ENCODE measurements around the gene CAMK4.
"Not testable (repeated sequence)": the region's sequence is repeated elsewhere in the genome, so short reads cannot be mapped to it uniquely, and the experiment has no call there.

Gene CAMK4

GRCh38 chr5:111385970-111386831 is 162.0 kb downstream of the CAMK4 start:
- peak; percentile 77 to 83 for DNase-seq

GRCh38 chr5:111386832-111387162 is 162.6 kb downstream of the CAMK4 start:
- no peak for DNase-seq

DNA sequence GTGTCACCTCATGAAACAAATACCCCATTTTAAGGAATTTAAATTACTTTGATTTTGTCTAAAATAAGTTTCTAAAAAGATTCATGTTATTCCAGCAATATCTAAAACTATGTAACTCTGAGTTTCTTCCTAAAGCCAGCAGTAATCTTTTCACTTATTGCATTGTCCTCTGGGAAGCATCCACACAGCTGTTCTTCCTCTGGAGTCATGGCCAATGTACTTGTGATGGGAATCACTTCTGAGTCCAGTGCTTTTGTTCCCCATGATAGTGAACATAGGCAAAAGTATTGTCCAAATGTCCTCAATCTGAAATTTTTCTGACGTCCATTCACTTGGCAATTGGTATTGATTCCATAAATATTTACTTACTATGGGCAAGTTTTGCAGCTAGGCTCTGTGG is 163.2 kb downstream of the CAMK4 start:
- no peak for DNase-seq

DNA sequence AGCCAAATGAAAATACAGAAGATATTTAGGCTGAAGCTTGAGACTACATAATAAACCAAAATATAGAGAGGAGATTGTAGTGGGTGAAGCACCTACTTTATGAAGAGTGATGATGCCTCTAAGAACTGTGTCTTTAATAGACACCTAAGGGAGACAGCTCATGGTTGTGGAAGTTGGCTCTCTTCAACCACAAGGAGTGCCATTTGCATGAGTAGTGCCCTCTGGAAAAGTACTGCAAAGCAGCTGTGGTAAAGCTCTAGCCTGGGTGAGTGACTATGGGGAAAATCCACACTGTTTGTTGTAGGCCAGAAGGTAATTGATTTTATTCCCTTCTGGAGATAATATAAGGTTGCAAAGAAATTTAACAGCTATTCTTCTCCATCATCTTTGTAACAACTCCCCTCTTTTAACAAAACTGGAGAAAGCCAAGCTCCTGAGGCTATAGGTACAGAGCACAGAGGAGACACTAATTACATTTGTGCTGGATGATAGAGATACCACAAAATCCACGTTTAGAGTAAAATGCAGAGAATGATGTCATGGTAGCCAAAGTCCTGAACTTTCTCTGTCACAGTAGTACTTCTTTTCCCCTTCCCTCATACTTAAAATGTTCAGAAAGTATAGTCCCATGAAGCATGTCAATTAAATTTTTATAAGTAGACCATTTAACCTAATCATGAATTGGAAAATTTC is 165.4 kb downstream of the CAMK4 start:
- DNase-seq: no peak

- DNase-seq: no peak
Measured at GRCh38 chr5:111392181-111392580, 168.0 kb downstream of the CAMK4 start.

GRCh38 chr5:111394586-111394985 is 170.4 kb downstream of the CAMK4 start:
- no peak for DNase-seq

DNA sequence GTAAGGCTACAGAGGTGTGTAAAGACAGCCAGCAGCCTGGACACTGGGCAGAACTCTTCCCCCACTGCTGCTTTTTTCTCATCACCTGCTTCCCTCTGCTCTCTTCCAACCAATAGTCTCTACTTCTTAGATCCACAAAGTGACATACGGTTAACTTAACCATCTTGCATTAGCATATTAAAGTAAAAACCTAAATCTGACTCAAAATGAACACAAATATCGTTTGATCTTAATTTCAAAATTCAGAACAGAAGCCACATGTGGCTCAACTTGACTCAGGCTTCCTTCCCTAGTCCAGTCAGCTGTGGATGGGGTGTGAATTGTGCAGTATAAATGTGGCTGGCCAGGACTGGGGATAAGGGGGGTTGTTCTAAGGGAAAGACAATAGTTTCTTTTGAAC is 173.8 kb downstream of the CAMK4 start:
- no peak for DNase-seq

- DNase-seq: no peak
Measured at GRCh38 chr5:111399113-111399512, 174.9 kb downstream of the CAMK4 start.

GRCh38 chr5:111401906-111402305 is 177.7 kb downstream of the CAMK4 start:
- DNase-seq: no peak

DNA sequence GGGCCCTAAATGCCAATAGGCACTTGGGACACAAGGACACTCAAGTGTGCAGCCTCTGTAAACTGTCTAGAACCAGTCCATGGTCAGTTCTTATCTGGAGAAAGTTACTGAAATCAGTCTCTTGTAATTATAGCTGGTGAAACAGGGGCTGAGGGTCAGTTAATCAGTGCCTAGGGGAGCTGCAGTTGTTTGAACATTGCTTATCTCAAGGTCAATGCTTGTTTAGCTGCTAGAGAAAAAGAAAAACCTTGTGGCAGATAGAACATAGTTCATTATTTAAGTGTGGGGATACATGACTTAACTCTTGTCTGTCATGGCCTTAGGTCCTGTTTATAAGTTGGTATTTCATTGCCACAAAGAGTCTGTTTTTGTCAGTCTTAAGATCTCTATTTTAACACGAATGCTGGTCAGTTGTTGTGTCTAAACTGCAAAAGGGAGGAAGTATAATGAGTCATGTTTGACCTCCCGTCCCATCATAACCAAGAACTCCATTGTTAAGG is 180.1 kb downstream of the CAMK4 start:
- no peak for DNase-seq

DNA sequence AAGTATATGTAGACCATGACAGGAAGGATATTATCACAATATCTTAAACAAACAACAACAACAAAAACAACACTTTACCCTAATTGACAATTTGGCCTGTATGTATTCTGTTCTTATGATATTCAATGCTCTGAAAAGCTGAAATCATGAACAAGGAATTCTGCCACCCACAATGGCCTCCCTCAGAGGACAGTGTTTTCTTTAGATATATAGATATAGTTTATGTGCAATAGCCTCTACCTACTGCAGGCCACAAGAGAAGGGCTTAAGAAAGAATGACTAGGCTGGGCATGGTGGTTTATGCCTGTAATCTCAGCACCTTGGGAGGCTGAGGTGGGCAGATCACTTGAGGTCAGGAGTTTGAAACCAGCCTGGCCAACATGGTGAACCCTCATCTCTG is 183.4 kb downstream of the CAMK4 start:
- no peak for DNase-seq

DNA sequence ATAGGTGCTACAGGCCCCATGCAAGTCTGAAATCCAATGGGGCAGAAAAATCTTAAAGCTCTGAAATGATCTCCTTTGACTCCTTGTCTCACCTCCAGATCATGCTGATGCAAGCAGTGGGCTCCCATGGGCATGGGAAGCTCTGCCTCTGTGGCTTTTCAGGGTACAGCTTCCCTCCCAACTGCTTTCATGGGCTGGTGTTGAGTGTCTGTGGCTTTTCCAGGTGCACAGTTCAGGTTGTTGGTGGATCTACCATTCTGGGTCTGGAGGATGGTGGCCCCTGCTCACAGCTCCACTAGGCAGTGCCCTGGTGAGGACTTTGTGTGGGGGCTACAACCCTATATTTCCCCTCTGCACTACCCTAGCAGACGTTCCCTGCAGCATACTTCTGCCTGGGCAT is 184.6 kb downstream of the CAMK4 start:
- no peak for DNase-seq

DNA sequence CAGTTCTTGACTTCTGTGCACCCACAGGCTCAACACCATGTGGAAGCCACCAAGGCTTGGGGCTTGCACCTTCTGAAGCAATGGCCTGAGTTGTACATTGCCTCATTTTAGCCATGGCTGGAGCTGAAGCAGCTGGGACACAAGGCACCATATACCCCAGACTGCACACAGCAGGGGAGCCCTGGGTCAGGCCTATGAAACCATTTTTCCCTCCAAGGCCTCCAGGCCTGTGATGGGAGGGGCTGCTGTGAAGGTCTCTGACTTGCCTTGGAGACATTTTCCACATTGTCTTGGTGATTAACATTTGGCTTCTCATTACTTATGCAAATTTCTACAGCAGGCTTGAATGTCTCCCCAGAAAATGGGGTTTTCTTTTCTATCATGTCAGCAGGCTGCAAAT is 185.1 kb downstream of the CAMK4 start:
- not testable (repeated sequence) for DNase-seq

- not testable (repeated sequence) for DNase-seq
Measured at GRCh38 chr5:111410067-111410466, 185.9 kb downstream of the CAMK4 start.

GRCh38 chr5:111411301-111411700 is 187.1 kb downstream of the CAMK4 start:
- no peak for DNase-seq

GRCh38 chr5:111412593-111412992 is 188.4 kb downstream of the CAMK4 start:
- no peak for DNase-seq

DNA sequence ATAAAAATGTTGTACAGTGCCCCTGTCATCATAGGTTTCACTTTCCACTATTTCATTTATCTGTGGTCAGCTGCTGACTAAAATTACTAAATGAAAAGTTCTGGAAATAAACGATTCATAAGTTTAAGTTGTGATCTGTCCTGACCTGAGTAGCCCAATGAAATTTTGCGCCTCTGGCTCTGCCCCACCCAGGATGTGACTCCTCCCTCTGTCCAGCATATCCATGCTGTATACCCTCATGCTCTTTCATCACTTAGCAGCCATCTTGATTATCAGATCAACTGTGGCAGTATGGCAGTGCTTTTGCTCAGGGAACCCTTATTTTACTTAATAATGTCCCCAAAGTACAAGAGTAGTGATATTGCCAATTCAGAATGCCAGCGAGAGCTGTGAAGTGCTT is 190.9 kb downstream of the CAMK4 start:
- no peak for DNase-seq

DNA sequence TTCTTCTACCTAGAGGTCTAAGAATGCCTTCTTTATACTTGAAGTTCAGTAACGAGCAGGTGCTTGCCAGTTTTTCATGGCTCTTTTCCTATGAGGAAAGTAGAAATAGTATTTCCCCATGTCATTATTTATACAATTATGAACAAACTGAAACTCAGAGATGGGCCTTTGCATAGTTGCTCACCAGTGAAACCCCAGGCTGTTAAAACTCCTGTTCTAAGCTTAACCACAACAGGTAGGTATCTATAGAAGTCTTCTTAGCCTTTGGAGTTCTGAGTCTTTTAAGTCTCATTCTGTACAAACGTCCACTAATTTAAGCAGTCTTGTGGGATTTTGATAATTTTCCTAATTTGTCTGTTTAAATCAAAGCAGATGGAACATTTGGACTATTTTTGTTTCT is 198.1 kb downstream of the CAMK4 start:
- DNase-seq: no peak

GRCh38 chr5:111422747-111423720 is 198.8 kb downstream of the CAMK4 start:
- peak; percentile 16 to 58 for DNase-seq

DNA sequence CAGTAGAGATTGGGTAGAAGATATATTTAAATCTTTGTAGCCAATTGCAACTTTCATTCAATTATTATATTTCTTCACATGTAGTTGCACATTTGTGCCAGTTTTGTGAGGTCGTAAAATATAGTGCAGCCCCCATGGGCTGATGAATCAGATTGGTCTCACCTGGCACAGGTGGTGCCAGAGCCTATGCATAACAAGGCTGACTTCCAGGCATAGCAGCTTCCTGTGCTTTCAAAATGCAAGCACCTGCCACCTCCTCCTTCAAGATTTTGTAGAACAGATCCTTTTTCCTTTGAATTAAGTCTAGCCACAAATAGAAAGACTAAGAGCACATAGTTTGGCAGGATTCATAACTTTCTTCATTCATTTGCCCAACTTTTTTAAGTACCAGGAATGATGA is 201.0 kb downstream of the CAMK4 start:
- no peak for DNase-seq

- DNase-seq: no peak
Measured at GRCh38 chr5:111427762-111428161, 203.6 kb downstream of the CAMK4 start.

DNA sequence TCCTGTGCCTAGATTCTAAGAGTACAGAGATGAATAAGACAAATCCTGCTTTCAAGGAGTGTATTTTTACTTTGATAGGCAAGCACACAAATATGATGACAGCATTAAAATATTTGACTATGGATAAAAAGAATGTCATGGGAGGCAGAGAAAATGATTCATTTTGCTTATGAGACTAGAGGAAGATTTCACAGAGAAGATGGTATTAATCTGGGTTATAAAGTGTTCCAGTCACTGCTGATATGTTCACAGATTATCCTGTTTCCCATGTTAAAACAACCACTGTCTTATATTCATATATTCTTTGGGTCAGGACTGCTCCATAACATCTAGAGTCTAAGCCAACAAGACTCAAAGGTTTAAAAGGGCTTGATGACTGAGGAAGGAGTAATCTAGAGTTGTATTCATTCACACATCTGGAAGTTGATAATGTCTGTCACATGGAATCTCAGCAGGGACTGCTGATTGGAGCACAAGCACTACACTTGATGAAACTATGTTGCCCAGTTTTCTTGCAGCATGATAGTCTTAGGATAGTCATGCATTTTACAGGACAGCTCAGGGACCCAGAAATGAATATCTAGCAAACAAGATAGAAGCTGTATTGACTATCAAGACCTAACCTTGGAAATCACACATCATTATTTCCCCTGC is 208.8 kb downstream of the CAMK4 start:
- DNase-seq: no peak

GRCh38 chr5:111434800-111435199 is 210.6 kb downstream of the CAMK4 start:
- DNase-seq: no peak

All from NCI-H446 (cell line).